Uterus (tissue), 2 donors: Measurements from ENCODE around the gene TYW1.

Source experiments
- CTCF ChIP-seq, 4 experiments: fragments of 200-600 bp in 2 of 4; fragments of 450-650 bp in 2 of 4; sonication (generic) in 2 of 4; IDR thresholded peaks; one replicate each; pipeline ENCODE4 v1.5.1; 2016 to 2019; ENCODE audit warnings: antibody characterized with exemption in 4 of 4, mild to moderate bottlenecking in 2 of 4, moderate library complexity in 1 of 4
- POLR2A ChIP-seq, 2 donors: fragments of 450-650 bp; IDR thresholded peaks; one replicate each; pipeline ENCODE4 v1.6.1; 2016; ENCODE audit warnings: antibody characterized with exemption in 2 of 2, mild to moderate bottlenecking in 1 of 2, moderate library complexity in 1 of 2

GRCh38 chr7:67018940-67019339 is 22.3 kb downstream of the TYW1 start:
- TF ChIP-seq CTCF (IDR thresholded peaks at IDR 0.05) (no peak), POLR2A (IDR thresholded peaks at IDR 0.05) (no peak)
